Cardiac muscle cell (in vitro differentiated cells and primary cell): ENCODE results near the gene PIAS1. TPM values are rescaled to one million over a fixed set of nuclear protein-coding genes. Genes with fewer than 3 reads are reported as not detected.
"Not testable (repeated sequence)": the region's sequence is repeated elsewhere in the genome, so short reads cannot be mapped to it uniquely, and the experiment has no call there.

Source experiments
- DNase-seq, 2 donors: peaks; one replicate each; pipeline versions ENCODE4 v3.0.0 to v3.0.0-alpha.2; 2010 to 2017; ENCODE audit warnings: low read depth in 1 of 2, low spot score in 1 of 2
- H3K27ac ChIP-seq: fragments of 200-600 bp; sonication (generic); 2 replicates; pipeline ENCODE4 v1.5.1; 2016
- H3K27me3 ChIP-seq: fragments of 200-600 bp; sonication (generic); 2 replicates; pipeline ENCODE4 v1.6.0; 2016; ENCODE audit warnings: control low read depth
- H3K36me3 ChIP-seq: fragments of 200-600 bp; sonication (generic); 2 replicates; pipeline ENCODE4 v1.5.1; 2016; ENCODE audit warnings: control low read depth
- H3K4me1 ChIP-seq: fragments of 200-600 bp; sonication (generic); 2 replicates; pipeline ENCODE4 v1.8.1; 2017; ENCODE audit warnings: low read depth, mild to moderate bottlenecking, mixed run types
- H3K4me3 ChIP-seq: fragments of 200-600 bp; sonication (generic); 2 replicates; pipeline ENCODE4 v1.5.1; 2016; ENCODE audit warnings: mild to moderate bottlenecking
- H3K9me3 ChIP-seq: fragments of 200-600 bp; sonication (generic); 2 replicates; pipeline ENCODE4 v1.5.1; 2017; ENCODE audit warnings: low read depth, mild to moderate bottlenecking, control low read depth
- CTCF ChIP-seq: IDR thresholded peaks from 2 replicates; pipeline ENCODE4 v1.5.1; 2012; ENCODE audit warnings: low read depth, mild to moderate bottlenecking, low read length
- polyA plus RNA-seq: library from polyadenylated mRNA; unstranded; fragments of >200 nt; fragmentation: Nextera tagmentation; extraction: Ambion mirVana; gene quantifications from 2 replicates; pipeline ENCODE4 v1.2.1, GENCODE V29; 2016
- total RNA-seq: library from RNA; depleted of rRNA; stranded (reverse); fragments of >200 nt; gene quantifications from 2 replicates; pipeline ENCODE4 v1.2.3, GENCODE V29; 2016

The PIAS1 gene
- total and polyA plus RNA-seq, 2 experiments from 2014 or later: 29.0 to 44.3 TPM

DNA sequence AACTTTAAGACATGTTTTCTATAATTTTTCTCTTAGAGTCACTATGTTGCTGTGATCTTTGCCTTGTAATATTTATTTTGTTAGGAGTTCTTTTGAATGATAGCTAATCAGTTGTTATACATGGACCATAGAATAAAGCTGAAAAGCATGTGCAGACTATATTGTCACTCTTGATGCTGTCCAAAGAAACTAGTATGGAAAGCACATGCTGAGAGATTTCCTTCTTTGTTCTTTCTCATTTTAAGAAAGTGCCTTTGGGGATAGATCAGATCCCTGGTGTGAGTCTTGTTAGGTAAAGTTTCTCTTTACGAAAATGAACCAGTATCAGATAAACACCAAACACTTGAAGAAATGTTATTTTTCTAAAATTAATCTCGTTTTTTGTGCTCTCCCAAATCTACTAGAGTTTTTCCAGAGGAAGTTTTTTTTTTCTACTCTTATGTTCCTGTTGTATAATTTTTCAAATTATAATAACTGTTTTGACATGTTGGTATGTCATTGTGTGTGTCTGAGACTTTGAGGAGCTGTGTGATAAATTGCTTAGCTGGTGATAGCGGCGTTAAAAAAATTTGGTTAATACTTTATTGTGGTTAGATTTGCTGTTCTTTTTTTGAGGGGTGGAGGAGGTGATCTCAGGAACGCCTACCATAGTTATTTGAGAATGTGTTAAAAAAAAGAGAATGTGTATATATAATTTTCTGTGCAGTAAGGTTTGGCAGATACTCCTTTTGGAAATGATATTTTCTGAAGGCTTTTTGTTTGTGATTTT is 2.2 kb downstream of the PIAS1 start:
- H3K27me3 ChIP-seq: no peaks in the 10 kb centered on the region
- peak overlapping the region; percentile 95 for H3K27ac ChIP-seq
- no peaks in the 10 kb centered on the region for H3K9me3 ChIP-seq
- peaks cover 19% of the 10 kb centered on the region for H3K4me1 ChIP-seq
- DNase-seq: no peak
- H3K36me3 ChIP-seq: no peaks in the 10 kb centered on the region
- peak overlapping the region; percentile 76 for H3K4me3 ChIP-seq
- TF ChIP-seq CTCF: no peak

DNA sequence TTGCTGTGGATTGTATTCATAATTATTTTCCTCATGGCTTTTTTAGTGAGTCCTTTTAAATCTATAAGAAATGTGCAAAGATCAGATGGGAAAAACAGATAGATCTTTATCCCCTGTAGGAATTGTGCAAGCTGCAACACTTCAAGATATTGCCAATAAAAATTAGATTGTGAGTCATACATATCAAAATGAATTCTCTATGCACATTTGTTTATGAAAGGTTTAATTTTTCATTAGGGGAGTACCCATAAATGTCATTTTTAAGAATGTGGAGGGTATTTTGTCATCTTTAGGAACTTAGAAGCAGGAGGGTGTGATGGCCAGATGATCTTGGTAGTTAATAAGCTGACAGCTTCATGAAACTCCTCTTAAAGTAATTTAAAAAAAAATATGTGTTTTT is 2.9 kb downstream of the PIAS1 start:
- peaks cover 27% of the 10 kb centered on the region for H3K4me1 ChIP-seq
- no peaks in the 10 kb centered on the region for H3K9me3 ChIP-seq
- H3K27ac ChIP-seq: no peak overlapping the region
- TF ChIP-seq CTCF: no peak
- DNase-seq: no peak
- no peak overlapping the region for H3K4me3 ChIP-seq
- H3K27me3 ChIP-seq: no peaks in the 10 kb centered on the region
- no peaks in the 10 kb centered on the region for H3K36me3 ChIP-seq

DNA sequence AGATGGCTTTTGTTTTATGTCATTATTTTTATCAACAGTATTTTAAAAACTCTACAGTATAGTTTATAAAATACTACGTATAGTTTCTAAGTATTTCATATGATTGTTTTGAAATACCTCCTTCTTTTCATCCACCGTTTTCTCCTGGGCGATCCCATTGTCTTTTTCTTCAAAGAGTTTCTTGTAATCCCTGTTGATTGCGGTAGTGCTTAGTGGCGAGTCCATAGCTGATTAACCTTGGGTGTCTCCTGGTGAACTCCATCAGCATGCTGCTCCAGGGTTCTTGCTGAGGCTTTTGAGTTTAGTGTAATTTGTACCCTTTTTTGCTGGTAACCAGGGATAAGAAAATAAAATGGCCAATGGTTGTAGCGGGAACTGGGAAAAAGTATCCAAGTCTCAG is 3.6 kb downstream of the PIAS1 start:
- Histone ChIP-seq H3K27me3 (no peaks in the 10 kb centered on the region), H3K36me3 (no peaks in the 10 kb centered on the region), H3K4me3 (no peak overlapping the region), H3K4me1 (peaks cover 34% of the 10 kb centered on the region), H3K27ac (no peak overlapping the region), H3K9me3 (no peaks in the 10 kb centered on the region)
- no peak for DNase-seq
- TF ChIP-seq CTCF: no peak

GRCh38 chr15:68058970-68059369 is 4.9 kb downstream of the PIAS1 start:
- not testable (repeated sequence) for H3K9me3 ChIP-seq, H3K27me3 ChIP-seq, H3K36me3 ChIP-seq, H3K27ac ChIP-seq, DNase-seq, H3K4me3 ChIP-seq
- peaks cover 39% of the 10 kb centered on the region for H3K4me1 ChIP-seq

DNA sequence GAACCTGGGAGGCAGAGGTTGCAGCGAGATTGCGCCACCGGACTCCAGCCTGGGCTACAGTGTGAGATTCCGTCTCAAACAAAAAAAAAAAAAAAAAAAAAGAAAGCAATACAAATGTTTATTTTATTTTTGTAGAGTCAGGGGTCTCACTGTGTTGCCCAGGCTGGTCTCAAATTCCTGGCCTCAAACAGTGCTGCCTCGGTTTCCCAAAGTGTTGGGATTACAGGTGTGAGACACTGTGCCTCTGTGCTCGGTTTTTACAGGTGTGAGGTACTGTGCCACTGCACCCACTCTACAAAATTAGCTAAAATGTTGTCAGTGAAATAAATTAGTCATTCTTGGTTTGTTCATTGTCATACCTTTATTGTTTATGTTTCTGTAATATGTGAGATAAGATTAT is 5.5 kb downstream of the PIAS1 start:
- H3K36me3 ChIP-seq: no peaks in the 10 kb centered on the region

More for the DNA sequence above, 5.5 kb downstream of the PIAS1 start:
- Histone ChIP-seq H3K27ac (no peak overlapping the region), H3K4me1 (peaks cover 39% of the 10 kb centered on the region), H3K9me3 (no peaks in the 10 kb centered on the region), H3K27me3 (no peaks in the 10 kb centered on the region), H3K4me3 (no peak overlapping the region)
- TF ChIP-seq CTCF: no peak
- no peak for DNase-seq
